Smooth muscle cell (in vitro differentiated cells): ENCODE results near the gene ALG5. TPM values are rescaled to one million over a fixed set of nuclear protein-coding genes. Genes with fewer than 3 reads are reported as not detected.

Experiments used
- DNase-seq: peaks from one replicate; lab custom pipeline; 2025; ENCODE audit not compliant: unreplicated experiment; lab: John Stamatoyannopoulos, UW
- H2AFZ ChIP-seq: fragments of 200-600 bp; sonication (generic); 2 replicates; pipeline ENCODE4 v1.6.0; 2016; ENCODE audit warnings: antibody characterized with exemption, low read depth, mild to moderate bottlenecking
- H3F3A ChIP-seq: fragments of 200-600 bp; sonication (generic); 2 replicates; pipeline ENCODE4 v1.6.0; 2017; ENCODE audit warnings: antibody characterized with exemption, low read depth
- H3K27ac ChIP-seq: fragments of 200-600 bp; sonication (generic); 2 replicates; pipeline ENCODE4 v1.5.1; 2016; ENCODE audit warnings: low read depth, mild to moderate bottlenecking
- H3K27me3 ChIP-seq: fragments of 200-600 bp; sonication (generic); 2 replicates; pipeline ENCODE4 v1.6.1; 2016; ENCODE audit warnings: low read depth, mild to moderate bottlenecking
- H3K36me3 ChIP-seq: fragments of 200-600 bp; sonication (generic); 2 replicates; pipeline ENCODE4 v1.5.1; 2016; ENCODE audit warnings: low read depth
- H3K4me1 ChIP-seq: fragments of 200-600 bp; sonication (generic); 2 replicates; pipeline ENCODE4 v1.5.1; 2016; ENCODE audit warnings: low read depth
- H3K4me2 ChIP-seq: fragments of 200-600 bp; sonication (generic); 2 replicates; pipeline ENCODE4 v1.6.0; 2016; ENCODE audit warnings: mild to moderate bottlenecking
- H3K4me3 ChIP-seq: fragments of 200-600 bp; sonication (generic); 2 replicates; pipeline ENCODE4 v1.5.1; 2016; ENCODE audit warnings: mild to moderate bottlenecking
- H3K79me2 ChIP-seq: fragments of 200-600 bp; sonication (generic); 2 replicates; pipeline ENCODE4 v1.6.0; 2016; ENCODE audit warnings: low read depth, mild to moderate bottlenecking
- H3K9ac ChIP-seq: fragments of 200-600 bp; sonication (generic); 2 replicates; pipeline ENCODE4 v1.6.0; 2016; ENCODE audit warnings: low read depth
- H3K9me3 ChIP-seq: fragments of 200-600 bp; sonication (generic); replicated peaks from 2 replicates; pipeline ENCODE4 v1.5.1; 2016; ENCODE audit warnings: low read depth
- H4K20me1 ChIP-seq: fragments of 200-600 bp; sonication (generic); 2 replicates; pipeline ENCODE4 v1.6.0; 2016; ENCODE audit warnings: low read depth
- CTCF ChIP-seq: fragments of 200-600 bp; sonication (generic); IDR thresholded peaks from 2 replicates; pipeline ENCODE4 v1.5.1; 2017; ENCODE audit warnings: borderline replicate concordance, mild to moderate bottlenecking, antibody characterized with exemption; ENCODE audit not compliant: insufficient read depth, poor library complexity, severe bottlenecking
- WGBS: methylation state at CpG from one replicate; pipeline ENCODE4 v1.1.7; 2016; ENCODE audit warnings: low lambda C conversion rate; 5-methylcytosine and 5-hydroxymethylcytosine counted together
- polyA plus RNA-seq: library from polyadenylated mRNA; unstranded; fragments of >200 nt; fragmentation: Nextera tagmentation; extraction: Ambion mirVana; gene quantifications from 2 replicates; pipeline ENCODE4 v1.2.1, GENCODE V29; 2016
- total RNA-seq: library from RNA; depleted of rRNA; stranded (reverse); fragments of >200 nt; gene quantifications from 2 replicates; pipeline ENCODE4 v1.2.3, GENCODE V29; 2014

Gene ALG5
- total and polyA plus RNA-seq, 2 experiments from 2014 or later: 68.1 to 68.5 TPM

GRCh38 chr13:37001921-37002250 lies 2.7 kb upstream of the ALG5 start:
- Histone ChIP-seq H3K9me3 (no peaks in the 10 kb centered on the region), H4K20me1 (no peaks in the 10 kb centered on the region), H3F3A (peaks cover 7% of the 10 kb centered on the region), H2AFZ (no peak overlapping the region), H3K27ac (peak overlapping the region; percentile 1), H3K4me3 (peak overlapping the region; percentile 98), H3K4me1 (peaks cover 15% of the 10 kb centered on the region), H3K79me2 (peaks cover 30% of the 10 kb centered on the region), H3K9ac (peak overlapping the region; percentile 94), H3K36me3 (peaks cover 10% of the 10 kb centered on the region), H3K4me2 (peak overlapping the region; percentile 98), H3K27me3 (no peaks in the 10 kb centered on the region)
- TF ChIP-seq CTCF: no peak
- whole genome bisulfite sequencing: 45% methylated on average over 3 of the region's 3 CpGs
- no peak for DNase-seq

- no peaks in the 10 kb centered on the region for H3K27me3 ChIP-seq
These were observed 507 bp downstream of the ALG5 start for GRCh38 chr13:36998624-36999041.

GRCh38 chr13:36997716-36998427 lies 1.3 kb downstream of the ALG5 start:
- no peak overlapping the region for H3K27ac ChIP-seq
- peaks cover 6% of the 10 kb centered on the region for H3F3A ChIP-seq
- H3K4me2 ChIP-seq: peak overlapping the region; percentile 98
- peak overlapping the region; percentile 86 for H3K9ac ChIP-seq
- H3K4me1 ChIP-seq: peaks cover 15% of the 10 kb centered on the region
- H3K36me3 ChIP-seq: no peaks in the 10 kb centered on the region
- TF ChIP-seq CTCF: no peak
- peaks cover 6% of the 10 kb centered on the region for H4K20me1 ChIP-seq
- DNase-seq: no peak
- no peaks in the 10 kb centered on the region for H3K27me3 ChIP-seq
- peak overlapping the region; percentile 98 for H3K4me3 ChIP-seq
- no peaks in the 10 kb centered on the region for H3K9me3 ChIP-seq
- peaks cover 49% of the 10 kb centered on the region for H3K79me2 ChIP-seq
- WGBS: 76% methylated on average over 6 of the region's 6 CpGs
- peak overlapping the region; percentile 93 for H2AFZ ChIP-seq

More at GRCh38 chr13:36998624-36999041, 507 bp downstream of the ALG5 start:
- H3K79me2 ChIP-seq: peaks cover 49% of the 10 kb centered on the region
- H3K9me3 ChIP-seq: no peaks in the 10 kb centered on the region
- peak overlapping the region; percentile 98 for H3K4me3 ChIP-seq
- peaks cover 6% of the 10 kb centered on the region for H3F3A ChIP-seq
- no peak overlapping the region for H3K27ac ChIP-seq
- TF ChIP-seq CTCF: no peak
- peaks cover 6% of the 10 kb centered on the region for H4K20me1 ChIP-seq
- WGBS: under 1% methylated on average over 21 of the region's 21 CpGs
- H3K36me3 ChIP-seq: no peaks in the 10 kb centered on the region
- peak overlapping the region; percentile 86 for H3K9ac ChIP-seq
- no peak for DNase-seq
- H3K4me2 ChIP-seq: peak overlapping the region; percentile 98
- H3K4me1 ChIP-seq: peaks cover 15% of the 10 kb centered on the region
- H2AFZ ChIP-seq: peak overlapping the region; percentile 93

- H2AFZ ChIP-seq: no peak overlapping the region
- H4K20me1 ChIP-seq: peaks cover 6% of the 10 kb centered on the region
- H3F3A ChIP-seq: peaks cover 3% of the 10 kb centered on the region
- no peak overlapping the region for H3K4me2 ChIP-seq
- no peak overlapping the region for H3K27ac ChIP-seq
- peaks cover 24% of the 10 kb centered on the region for H3K79me2 ChIP-seq
- H3K36me3 ChIP-seq: peaks cover 13% of the 10 kb centered on the region
- H3K9ac ChIP-seq: no peak overlapping the region
- H3K4me3 ChIP-seq: no peak overlapping the region
- TF ChIP-seq CTCF: no peak
- 95% methylated on average over 4 of the region's 4 CpGs for WGBS
- no peaks in the 10 kb centered on the region for H3K27me3 ChIP-seq
- DNase-seq: no peak
- no peaks in the 10 kb centered on the region for H3K9me3 ChIP-seq
- H3K4me1 ChIP-seq: no peaks in the 10 kb centered on the region
These were observed 6.8 kb downstream of the ALG5 start for GRCh38 chr13:36992362-36992761.
